Measurements from ENCODE around the gene CYP24A1. TPM values are rescaled to one million over a fixed set of nuclear protein-coding genes. Genes with fewer than 3 reads are reported as not detected.

Gene CYP24A1
- polyA plus RNA-seq, 1 of the 3 experiments (the other 2 are of a cell fraction): 8.8 TPM

DNA sequence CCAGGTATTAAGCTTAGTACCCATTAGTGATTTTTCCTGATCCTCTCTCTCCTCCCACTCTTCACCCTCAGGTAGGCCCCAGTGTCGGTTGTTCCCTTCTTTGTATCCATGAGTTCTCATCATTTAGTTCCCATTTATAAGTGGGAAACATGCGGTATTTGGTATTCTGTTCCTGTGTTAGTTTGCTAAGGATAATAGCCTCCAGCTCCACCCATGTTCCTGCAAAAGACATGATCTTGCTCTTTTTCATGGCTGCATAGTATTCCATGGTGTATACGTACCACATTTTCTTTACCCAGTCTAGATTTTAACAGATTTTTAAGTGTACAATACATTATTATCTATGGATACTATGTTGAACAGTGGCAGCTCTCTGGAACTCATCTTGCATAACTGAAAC lies 44.4 kb downstream of the CYP24A1 start:
- peaks cover 24% of the 10 kb centered on the region for H3F3A ChIP-seq (replicated peaks; ENCODE audit: insufficient read depth)
- no peaks in the 10 kb centered on the region for H4K20me1 ChIP-seq (ENCODE audit: insufficient read depth)
- H3K27me3 ChIP-seq (ENCODE audit: insufficient read depth): no peaks in the 10 kb centered on the region
- ChIA-PET CTCF (no interaction called here), POLR2A (no interaction called here)
- H3K4me1 ChIP-seq (ENCODE audit: control insufficient read depth in 1 of 2, insufficient read depth in 2 of 2, low read depth in 1 of 2, low read length in 1 of 2): peaks cover 0 to 21% of the 10 kb centered on the region in 2 experiments
- no peak overlapping the region for H3K27ac ChIP-seq (ENCODE audit: low read depth in 2 of 2, low read length in 1 of 2)
- H2AFZ ChIP-seq (ENCODE audit: low read depth): no peak overlapping the region
- no peaks in the 10 kb centered on the region for H3K36me3 ChIP-seq (replicated peaks in 1 of 2; ENCODE audit: control insufficient read depth in 1 of 2, insufficient read depth in 2 of 2, low read length in 1 of 2)
- no peak overlapping the region for H3K9ac ChIP-seq
- no peaks in the 10 kb centered on the region for H3K9me3 ChIP-seq
- H3K4me3 ChIP-seq (ENCODE audit: low read depth in 2 of 2, low read length in 1 of 2): no peak overlapping the region
- TF ChIP-seq USF1 (IDR thresholded peaks at IDR 0.05; ENCODE audit: borderline replicate concordance, low read depth) (no peak), YY1 (IDR thresholded peaks at IDR 0.05; ENCODE audit: low read depth) (no peak), MAX (IDR thresholded peaks at IDR 0.05; ENCODE audit: low read depth) (no peak), RXRA (IDR thresholded peaks at IDR 0.05; ENCODE audit: borderline replicate concordance, low read depth) (no peak), NFIC (IDR thresholded peaks at IDR 0.05; ENCODE audit: borderline replicate concordance) (no peak), JUND (IDR thresholded peaks at IDR 0.05) (no peak), RCOR1 (IDR thresholded peaks at IDR 0.05; ENCODE audit: low read length) (no peak), GATA2 (CRISPR knock-in tag; IDR thresholded peaks at IDR 0.05) (no peak), SIN3A (IDR thresholded peaks at IDR 0.05; ENCODE audit: borderline replicate concordance, low read depth, low read length) (no peak), ELF1 (IDR thresholded peaks at IDR 0.05) (no peak), MXI1 (IDR thresholded peaks at IDR 0.05; ENCODE audit: low read depth, low read length) (no peak), MEF2A (IDR thresholded peaks at IDR 0.05; ENCODE audit: borderline replicate concordance, low read depth) (no peak), RAD21 (IDR thresholded peaks at IDR 0.05; ENCODE audit: low read length) (no peak), EZH2phosphoT487 (IDR thresholded peaks at IDR 0.05; ENCODE audit: borderline replicate concordance, low read depth) (no peak), TCF12 (IDR thresholded peaks at IDR 0.05) (no peak), EP300 (IDR thresholded peaks at IDR 0.05; ENCODE audit: borderline replicate concordance in 1 of 2, low read depth in 1 of 2, low read length in 1 of 2) (no peak)
- no peaks in the 10 kb centered on the region for H3K9me2 ChIP-seq
- no peak overlapping the region for H3K4me2 ChIP-seq
- H3K79me2 ChIP-seq (ENCODE audit: insufficient read depth): no peaks in the 10 kb centered on the region
- no peak for DNase-seq
- 91% methylated on average over 3 of the region's 3 CpGs for WGBS (ENCODE audit: low lambda C conversion rate)

GRCh38 chr20:54127855-54128574 lies 45.8 kb downstream of the CYP24A1 start:
- no peaks in the 10 kb centered on the region for H3K9me2 ChIP-seq
- H3K4me1 ChIP-seq (ENCODE audit: control insufficient read depth in 1 of 2, insufficient read depth in 2 of 2, low read depth in 1 of 2, low read length in 1 of 2): peaks cover 0 to 12% of the 10 kb centered on the region in 2 experiments
- H3F3A ChIP-seq (replicated peaks; ENCODE audit: insufficient read depth): peaks cover 24% of the 10 kb centered on the region
- ChIA-PET CTCF (interaction anchor here (0.7 to 2.6 kb wide), 2 partner anchors 25 to 46 kb away, joined by 3 to 11 read pairs; partner anchors contain the start of gene CYP24A1), POLR2A (no interaction called here)
- H3K27me3 ChIP-seq (ENCODE audit: insufficient read depth): no peaks in the 10 kb centered on the region
- H3K4me3 ChIP-seq (ENCODE audit: low read depth in 2 of 2, low read length in 1 of 2): no peak overlapping the region
- H2AFZ ChIP-seq (ENCODE audit: low read depth): peak overlapping the region; percentile 23; the same call in 1 of the 2 replicates
- H4K20me1 ChIP-seq (ENCODE audit: insufficient read depth): no peaks in the 10 kb centered on the region
- no peak for TF ChIP-seq FOXM1 (IDR thresholded peaks at IDR 0.05; ENCODE audit: low read depth)
- TF ChIP-seq TAF1 (IDR thresholded peaks at IDR 0.05; ENCODE audit: borderline replicate concordance, low read depth, low read length): no peak
- TF ChIP-seq CHD2 (IDR thresholded peaks at IDR 0.05; ENCODE audit: low read length, partially characterized antibody): no peak
- no peak overlapping the region for H3K9ac ChIP-seq
- DNase-seq: no peak
- H3K79me2 ChIP-seq (ENCODE audit: insufficient read depth): no peaks in the 10 kb centered on the region
- no peaks in the 10 kb centered on the region for H3K36me3 ChIP-seq (replicated peaks in 1 of 2; ENCODE audit: control insufficient read depth in 1 of 2, insufficient read depth in 2 of 2, low read length in 1 of 2)
- no peaks in the 10 kb centered on the region for H3K9me3 ChIP-seq
- H3K27ac ChIP-seq (ENCODE audit: low read depth in 2 of 2, low read length in 1 of 2): peak overlapping the region in 1 of 2 experiments; percentile 7; a peak in 1 of 4 replicates
- H3K4me2 ChIP-seq: no peak overlapping the region
- 77% methylated on average over 7 of the region's 7 CpGs for WGBS (ENCODE audit: low lambda C conversion rate)

Measured in SK-N-SH (cell line).